OCI-LY3 (cell line): ENCODE measurements around the gene SCN4A.

Experiments used
- CTCF ChIP-seq: fragments of 200-600, 300-600 bp; sonication (generic); IDR thresholded peaks from 2 replicates; pipeline ENCODE4 v1.5.1; 2014; ENCODE audit warnings: antibody characterized with exemption, low read length, low read depth
- EZH2phosphoT487 ChIP-seq: fragments of 200-600 bp; shearing (Covaris generic); IDR thresholded peaks from 2 replicates; pipeline ENCODE4 v1.6.1; 2018; ENCODE audit warnings: antibody characterized with exemption, mixed run types, low read depth

- TF ChIP-seq CTCF (no peak), EZH2phosphoT487 (no peak)
These were observed 35.1 kb upstream of the SCN4A start for GRCh38 chr17:64007838-64008282.
